Left colon (tissue), 2 donors: ENCODE measurements around the gene C6. TPM values are rescaled to one million over a fixed set of nuclear protein-coding genes. Genes with fewer than 3 reads are reported as not detected.
A peak's percentile ranks its signal among the peaks of the same experiment; 100 is the strongest.
"Not testable (repeated sequence)": the region's sequence is repeated elsewhere in the genome, so short reads cannot be mapped to it uniquely, and the experiment has no call there.

ENCODE experiments used
- ATAC-seq: fragments of 200-7000 bp; cut with Tn5 transposase; one replicate; pipeline ENCODE4 v1.9.1; 2020; ENCODE audit warnings: mild to moderate bottlenecking, moderate library complexity
- DNase-seq, 2 donors: peaks; one replicate each; pipeline ENCODE4 v3.0.0-alpha.2; 2020
- intact Hi-C, 2 donors: fragments of 100-400 bp; cut with DNase I in 1 of 2; cut with micrococcal nuclease in 1 of 2; formaldehyde crosslinking; loops; one replicate each; pipeline versions ENCODE4 v1.11.2 to v1.14.0; 2022; cut with DNase I, micrococcal nuclease
- total RNA-seq, 2 donors: library from RNA; stranded (reverse); fragmentation: NEBNext Ultra II Directional; extraction: Animal tissue kit (Norgen Biotek cat#: 25700); gene quantifications; one replicate each; pipeline ENCODE4 v1.2.1, GENCODE V29; 2021
- donor health status: DM: no; HTN: no; CAD: no.
- donor health status: DM: yes; HTN: yes; CAD: no.

C6 gene
- total RNA-seq, 2 donors from 2014 or later = 0.92 to 1.0 TPM

DNA sequence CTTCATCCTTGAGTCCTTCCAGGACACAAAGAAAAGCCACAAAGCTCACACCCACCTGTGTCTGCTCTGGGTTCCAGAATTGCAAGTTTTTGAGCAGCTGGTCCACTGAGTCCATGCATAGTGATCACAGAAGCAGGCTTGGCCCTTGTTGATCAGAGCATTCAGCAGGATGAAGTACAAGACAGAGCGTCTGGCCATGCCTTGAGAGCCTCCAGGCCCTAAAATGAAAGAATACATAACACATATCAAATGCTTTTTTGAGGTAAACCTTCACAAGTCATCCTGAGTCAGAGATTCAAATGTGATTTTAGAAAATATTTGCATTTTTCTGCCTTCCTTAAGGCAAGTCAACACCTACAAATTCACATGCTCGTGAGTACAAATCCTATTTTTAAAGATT, 10.3 kb downstream of the C6 start:
- DNase-seq (no peak), ATAC-seq (no peak)
- intact Hi-C loops = no loop called here

- ATAC-seq (no peak), DNase-seq (no peak)
- intact Hi-C loops = no loop called here
Observed at GRCh38 chr5:41201082-41201772, 12.1 kb downstream of the C6 start.

- intact Hi-C loops = no loop called here
- DNase-seq (no peak), ATAC-seq (no peak)
Observed at GRCh38 chr5:41200506-41200905, 12.8 kb downstream of the C6 start.

DNA sequence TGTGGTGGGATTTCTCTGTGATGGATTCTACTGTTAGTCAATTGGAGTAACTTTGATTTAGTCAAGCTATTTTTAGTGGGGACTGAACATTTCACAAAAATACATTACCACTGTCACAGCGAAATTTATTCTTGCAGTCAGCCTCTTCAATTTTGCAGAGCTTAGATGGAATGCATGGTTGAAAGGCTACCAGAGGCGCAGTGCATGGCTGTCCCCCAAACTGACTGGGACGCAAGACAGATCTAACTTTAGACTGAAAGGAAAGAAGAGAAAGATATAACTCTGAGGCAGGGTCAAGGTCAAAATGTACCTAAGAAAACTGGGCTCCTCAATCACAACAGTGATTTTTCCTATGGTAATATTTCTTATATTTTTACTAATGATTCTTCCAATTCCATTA, 13.7 kb downstream of the C6 start:
- intact Hi-C loops = no loop called here
- DNase-seq (no peak), ATAC-seq (no peak)

DNA sequence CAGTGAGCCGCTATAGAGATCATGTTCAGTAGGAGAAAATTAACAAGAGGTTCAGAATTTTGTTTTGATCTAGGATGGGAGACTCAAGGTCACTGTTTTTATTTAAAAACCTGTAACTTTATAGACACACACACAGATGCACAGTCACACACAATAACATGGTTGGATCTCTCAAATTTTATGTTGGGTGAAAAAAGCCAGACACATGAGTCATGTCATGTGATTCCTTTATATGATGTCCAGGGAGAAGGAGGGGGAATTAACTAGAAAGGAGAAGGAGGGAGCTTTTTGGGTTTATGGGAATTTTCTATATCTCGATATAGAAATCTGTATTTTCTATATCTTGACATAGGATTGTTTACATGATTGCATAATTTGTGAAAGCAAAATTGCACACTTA, 17.1 kb downstream of the C6 start:
- intact Hi-C loops = no loop called here
- DNase-seq (no peak), ATAC-seq (no peak)

DNA sequence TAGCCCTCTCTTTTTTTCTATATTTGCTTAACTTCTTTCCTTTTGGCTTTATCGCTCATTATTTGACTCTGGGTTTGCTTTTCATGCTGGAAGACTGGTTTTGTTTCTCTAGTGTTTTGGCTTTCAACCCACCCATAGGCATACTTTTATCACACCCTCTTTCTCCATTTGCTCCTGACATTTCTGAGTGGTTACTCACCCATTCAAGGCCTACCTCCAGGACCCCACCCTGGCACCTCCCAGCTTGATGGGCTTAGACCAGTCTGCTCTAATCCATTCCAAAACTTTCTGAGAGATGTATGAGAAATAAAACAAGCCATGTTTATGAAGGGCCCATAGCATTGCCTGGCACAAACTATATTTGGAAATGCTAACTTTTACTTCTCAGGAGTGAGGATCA, 18.1 kb downstream of the C6 start:
- DNase-seq = no peak
- no peak for ATAC-seq
- intact Hi-C loops = no loop called here

GRCh38 chr5:41194339-41194738, 19.0 kb downstream of the C6 start:
- no peak for DNase-seq
- intact Hi-C loops = no loop called here
- ATAC-seq = no peak

DNA sequence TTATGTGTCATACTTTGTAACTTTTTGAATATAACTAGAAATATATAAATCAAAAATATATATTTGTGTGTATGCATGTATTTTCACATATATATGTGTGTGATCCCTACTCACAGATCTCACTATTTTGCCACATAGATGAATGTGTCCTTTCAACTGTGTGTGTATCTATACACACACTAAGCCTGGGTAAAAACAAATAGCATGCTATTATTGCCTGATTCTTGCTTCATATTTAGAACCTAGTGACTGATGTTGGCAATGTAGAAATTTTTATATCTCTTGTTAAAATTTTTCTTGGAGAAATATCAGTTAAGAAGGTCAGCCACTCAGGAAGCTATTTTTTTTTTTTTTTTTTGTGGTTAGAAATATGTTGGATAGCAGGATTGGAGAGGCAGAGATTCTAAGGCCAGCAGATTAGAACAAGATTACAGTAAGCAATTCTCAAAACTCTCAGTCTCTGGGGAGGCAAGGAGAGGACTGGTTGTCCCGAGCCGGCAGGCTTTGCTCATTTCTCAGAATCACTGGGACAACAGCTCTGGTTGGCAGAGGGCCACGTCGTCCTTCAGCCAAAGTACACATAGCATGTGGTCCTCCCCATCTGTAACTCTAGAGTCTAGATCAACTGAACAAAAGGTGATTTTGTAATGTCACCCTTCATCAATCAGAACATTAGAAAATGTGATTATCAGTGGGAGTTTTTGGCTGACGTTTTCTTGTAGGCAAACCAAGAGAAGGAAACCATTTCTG, 19.7 kb downstream of the C6 start:
- ATAC-seq = peak; percentile 100
- intact Hi-C loops = no loop called here
- peak; percentile 92 to 94 for DNase-seq

DNA sequence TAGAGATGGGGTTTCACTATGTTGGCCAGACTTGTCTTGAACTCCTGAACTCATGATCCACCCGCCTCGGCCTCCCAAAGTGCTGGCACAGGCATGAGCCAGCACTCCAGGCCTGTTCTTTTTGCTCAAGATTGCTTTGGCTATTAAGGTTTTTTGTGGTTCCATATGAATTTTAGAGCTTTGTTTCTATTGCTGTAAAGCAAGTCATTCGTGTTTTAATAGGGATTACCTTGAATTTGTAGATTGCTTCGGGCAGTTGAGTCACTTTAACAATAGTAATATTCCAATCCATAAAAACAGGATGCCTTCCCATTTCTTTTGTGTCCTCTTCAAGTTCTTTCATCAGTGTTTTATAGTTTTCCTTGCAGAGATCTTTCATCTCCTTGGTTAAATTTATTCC, 22.1 kb downstream of the C6 start:
- ATAC-seq (no peak), DNase-seq (no peak)
- intact Hi-C loops = no loop called here

DNA sequence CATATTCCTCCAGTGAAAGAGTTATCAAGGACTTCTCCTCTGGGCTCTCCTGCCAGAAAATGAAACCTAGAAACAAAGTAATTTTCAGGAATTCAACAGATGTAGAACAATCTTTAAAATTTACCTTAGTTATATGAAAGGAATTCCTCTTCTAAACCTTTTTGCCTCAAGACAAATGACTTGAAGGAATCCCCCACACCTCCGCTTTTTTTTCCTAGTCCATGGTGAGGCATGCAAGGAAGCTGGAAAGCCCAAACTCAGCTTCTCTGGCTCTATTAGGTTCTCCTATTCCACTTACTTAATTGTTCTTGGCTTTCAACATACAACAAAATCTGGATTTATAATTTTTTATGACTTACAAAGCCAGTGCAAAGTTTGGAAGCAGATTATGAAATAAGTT, 27.2 kb downstream of the C6 start:
- intact Hi-C loops = no loop called here
- no peak for ATAC-seq
- DNase-seq = no peak

GRCh38 chr5:41183331-41183730, 30.0 kb downstream of the C6 start:
- intact Hi-C loops, ATAC-seq, DNase-seq: not testable (repeated sequence)

DNA sequence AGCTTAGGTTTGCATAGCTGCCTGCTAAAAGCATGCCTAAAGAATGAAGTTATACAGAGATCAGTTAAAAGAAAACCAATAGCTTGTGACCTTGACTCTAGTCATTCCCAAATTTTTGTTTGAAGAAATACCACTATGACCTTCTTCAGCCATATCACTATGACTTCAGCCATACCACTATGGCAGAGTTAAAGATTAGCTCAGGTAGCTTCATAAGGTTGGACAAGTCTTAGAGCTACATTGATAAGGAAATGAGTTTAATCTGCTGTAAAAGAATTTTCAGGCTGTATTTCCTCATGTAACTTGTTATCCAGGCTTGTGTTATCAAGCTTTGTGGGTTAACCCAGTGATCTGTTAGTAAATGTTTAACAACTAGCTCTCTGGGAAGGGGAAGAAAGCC, 30.7 kb downstream of the C6 start:
- no peak for DNase-seq
- ATAC-seq = peak; percentile 91
- intact Hi-C loops = no loop called here

GRCh38 chr5:41181691-41182564, 31.4 kb downstream of the C6 start:
- peak; percentile 74 for ATAC-seq
- DNase-seq = no peak
- intact Hi-C loops = no loop called here

DNA sequence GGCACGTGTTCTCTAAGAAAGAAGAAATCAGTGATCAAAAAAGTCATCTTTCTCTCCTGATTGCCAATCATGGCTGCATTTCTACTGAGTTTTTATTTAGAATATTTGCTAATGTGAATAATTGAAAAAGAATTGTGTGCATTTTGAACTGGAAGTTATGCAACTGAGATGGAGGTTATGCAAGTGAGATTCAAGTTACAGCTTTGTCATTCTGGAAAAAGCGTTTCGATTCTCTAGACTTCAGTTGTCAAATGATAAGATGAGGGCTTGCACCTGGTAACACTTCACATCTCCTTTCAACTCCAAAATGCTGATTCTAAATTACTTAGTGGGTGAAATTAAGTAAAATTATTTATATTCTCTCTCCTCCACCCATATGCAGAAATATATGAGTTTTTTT, 36.4 kb downstream of the C6 start:
- intact Hi-C loops = no loop called here
- ATAC-seq (no peak), DNase-seq (no peak)

DNA sequence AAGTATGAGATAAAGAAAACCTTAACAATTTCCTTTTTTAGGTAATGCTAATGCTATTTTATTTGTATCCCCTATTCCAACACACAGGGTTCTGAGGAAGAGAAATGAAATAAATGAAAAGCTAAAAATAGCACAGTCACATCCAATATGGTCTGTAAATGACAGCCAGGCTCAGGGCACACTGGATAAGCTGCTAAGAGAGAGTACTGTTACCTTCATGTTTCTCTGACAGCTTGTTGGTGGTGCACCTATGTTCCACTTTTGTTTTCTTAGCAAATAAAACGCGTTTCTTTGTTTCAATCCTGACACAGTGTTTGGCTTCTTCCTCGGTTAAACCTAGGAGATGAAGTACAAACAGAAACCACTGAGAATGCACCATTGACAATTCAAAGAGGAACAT, 41.3 kb downstream of the C6 start:
- intact Hi-C loops = no loop called here
- DNase-seq (no peak), ATAC-seq (no peak)

- DNase-seq (no peak), ATAC-seq (no peak)
- intact Hi-C loops = no loop called here
Observed at GRCh38 chr5:41161271-41161670, 52.1 kb downstream of the C6 start.

DNA sequence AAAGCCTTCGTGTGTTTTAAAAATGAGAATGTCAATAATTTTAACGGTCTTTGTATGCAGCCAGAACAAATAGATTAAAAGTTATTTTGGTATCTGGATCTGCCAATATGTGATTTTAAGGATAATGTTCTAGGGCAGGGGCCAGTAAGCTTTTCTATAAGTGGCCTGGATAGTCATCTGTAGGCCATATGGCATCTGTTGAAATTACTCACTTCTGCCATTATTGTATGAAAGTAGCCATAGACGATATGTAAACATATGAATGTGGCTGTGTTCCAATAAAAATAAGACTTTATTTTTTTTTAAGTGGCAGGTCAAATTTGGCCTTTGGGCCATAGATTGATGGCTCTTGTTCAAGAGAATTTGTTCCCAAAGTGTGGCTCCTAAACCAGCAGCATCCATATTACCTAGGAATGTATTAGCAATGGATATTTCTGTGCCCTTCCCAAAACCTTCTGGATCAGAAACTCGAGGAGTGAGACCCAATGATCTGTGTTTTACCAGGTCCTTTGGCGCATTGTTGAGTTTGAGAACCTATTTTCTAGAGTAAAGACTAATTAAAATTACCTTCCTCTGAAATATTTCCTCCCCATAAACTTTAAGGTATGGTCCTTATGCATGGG, 55.9 kb downstream of the C6 start:
- DNase-seq = no peak
- peak; percentile 51 for ATAC-seq
- intact Hi-C loops = no loop called here

DNA sequence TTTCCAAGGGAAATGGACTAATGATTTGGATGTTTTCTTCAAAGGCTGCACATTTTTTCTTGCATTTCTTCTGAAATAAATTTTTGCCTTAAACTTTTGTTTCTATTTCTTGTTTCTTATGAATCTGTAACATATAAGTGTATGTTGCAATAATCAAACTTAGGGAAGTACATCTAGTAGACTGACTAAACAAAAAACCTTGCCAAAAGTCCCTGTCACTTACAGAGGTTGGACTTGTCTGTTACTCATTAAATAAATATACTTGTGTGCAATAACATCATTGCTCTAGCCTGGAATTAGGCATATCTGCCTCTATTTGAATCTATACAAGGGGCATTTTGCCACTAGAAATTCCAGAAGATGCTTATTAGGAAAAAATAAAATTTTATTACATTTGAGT, 56.6 kb downstream of the C6 start:
- intact Hi-C loops = no loop called here
- DNase-seq (no peak), ATAC-seq (peak; percentile 87)

DNA sequence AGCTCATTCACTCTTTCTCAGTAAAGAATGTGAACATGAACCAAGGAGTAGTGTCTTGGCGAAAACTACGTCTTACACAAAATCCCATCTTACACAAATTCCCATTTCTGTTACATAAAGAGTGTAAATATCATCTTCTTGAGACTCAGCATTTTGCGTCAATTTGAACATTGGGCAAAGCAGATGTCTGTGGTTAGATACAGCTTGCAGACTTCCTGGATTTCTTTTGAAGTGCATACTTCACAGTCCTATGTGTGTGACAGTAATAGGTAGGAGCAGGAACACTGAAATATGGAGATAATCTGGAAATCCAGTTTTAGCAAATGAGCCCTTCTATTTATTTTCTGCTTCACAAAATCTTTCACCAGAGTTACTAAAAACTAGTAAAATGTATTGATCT, 58.8 kb downstream of the C6 start:
- intact Hi-C loops = no loop called here
- no peak for DNase-seq
- ATAC-seq = no peak
